ENCODE measurements around the gene CITED1. TPM values are rescaled to one million over a fixed set of nuclear protein-coding genes. Genes with fewer than 3 reads are reported as not detected.

CITED1 gene
- total RNA-seq, 1 experiment from 2014 or later, result 1.8 TPM

- H4K20me1 ChIP-seq (ENCODE audit: low read length), result no peaks in the 10 kb centered on the region
- no peaks in the 10 kb centered on the region for H3K36me3 ChIP-seq (ENCODE audit: low read depth, low read length)
- no TSS peak for BruUV-seq (replicated peaks)
- ChIA-PET POLR2A (ENCODE audit: unreplicated experiment) (no interaction called here), CTCF (no interaction called here)
- intact Hi-C loops (cut with micrococcal nuclease), result no loop called here
- H3K9me3 ChIP-seq (ENCODE audit: low read length), result no peaks in the 10 kb centered on the region
- H3K4me2 ChIP-seq (ENCODE audit: low read length), result no peak overlapping the region
- peaks cover 9% of the 10 kb centered on the region for H3K4me1 ChIP-seq (ENCODE audit: insufficient read depth, low read length)
- H3K27me3 ChIP-seq (ENCODE audit: low read length), result no peaks in the 10 kb centered on the region
- H3K27ac ChIP-seq (ENCODE audit: low read length), result no peak overlapping the region
- no peaks in the 10 kb centered on the region for H3F3A ChIP-seq (ENCODE audit: low read length, unreplicated experiment)
- H3K4me3 ChIP-seq (ENCODE audit: low read length), result no peak overlapping the region
- no peaks in the 10 kb centered on the region for H3K79me2 ChIP-seq (ENCODE audit: low read length)
- TF ChIP-seq EZH2phosphoT487 (IDR thresholded peaks at IDR 0.05; ENCODE audit: borderline replicate concordance, low read length) (no peak), CTCF (conservative IDR thresholded peaks at IDR 0.05; ENCODE audit: low read depth, low read length) (no peak), EZH2 (IDR thresholded peaks at IDR 0.05; ENCODE audit: low read length, unreplicated experiment) (no peak)
- DNase-seq (no peak), ATAC-seq (no peak)
- H3K9ac ChIP-seq (ENCODE audit: low read length), result no peak overlapping the region
- H3K9me2 ChIP-seq (replicated peaks; ENCODE audit: low read length), result no peaks in the 10 kb centered on the region
- no peak overlapping the region for H2AFZ ChIP-seq (ENCODE audit: low read length)
Measured at GRCh38 chrX:72262077-72262476, 43.6 kb downstream of the CITED1 start.

GRCh38 chrX:72260448-72260847, 45.3 kb downstream of the CITED1 start:
- no peak overlapping the region for H2AFZ ChIP-seq (ENCODE audit: low read length)
- H3K27ac ChIP-seq (ENCODE audit: low read length), result no peak overlapping the region
- no peaks in the 10 kb centered on the region for H3K9me3 ChIP-seq (ENCODE audit: low read length)
- no peak overlapping the region for H3K9ac ChIP-seq (ENCODE audit: low read length)
- H3K4me2 ChIP-seq (ENCODE audit: low read length), result no peak overlapping the region
- H3F3A ChIP-seq (ENCODE audit: low read length, unreplicated experiment), result no peaks in the 10 kb centered on the region
- no peaks in the 10 kb centered on the region for H3K79me2 ChIP-seq (ENCODE audit: low read length)
- no peak for ATAC-seq
- ChIA-PET CTCF (interaction anchor here (0.6 kb wide), 1 partner anchor 16 kb away, joined by 3 read pairs; no protein-coding TSS in a partner anchor), POLR2A (ENCODE audit: unreplicated experiment) (no interaction called here)
- intact Hi-C loops (cut with micrococcal nuclease), result no loop called here
- DNase-seq, result no peak
- no peaks in the 10 kb centered on the region for H3K36me3 ChIP-seq (ENCODE audit: low read depth, low read length)
- peaks cover 9% of the 10 kb centered on the region for H3K4me1 ChIP-seq (ENCODE audit: insufficient read depth, low read length)
- H3K9me2 ChIP-seq (replicated peaks; ENCODE audit: low read length), result no peaks in the 10 kb centered on the region
- no peaks in the 10 kb centered on the region for H4K20me1 ChIP-seq (ENCODE audit: low read length)
- H3K4me3 ChIP-seq (ENCODE audit: low read length), result no peak overlapping the region
- no peaks in the 10 kb centered on the region for H3K27me3 ChIP-seq (ENCODE audit: low read length)
- TF ChIP-seq EZH2phosphoT487 (IDR thresholded peaks at IDR 0.05; ENCODE audit: borderline replicate concordance, low read length), result no peak
- TF ChIP-seq CTCF (conservative IDR thresholded peaks at IDR 0.05; ENCODE audit: low read depth, low read length), result no peak
- no peak for TF ChIP-seq EZH2 (IDR thresholded peaks at IDR 0.05; ENCODE audit: low read length, unreplicated experiment)
- BruUV-seq (replicated peaks), result no TSS peak

GRCh38 chrX:72258174-72258573, 47.5 kb downstream of the CITED1 start:
- Histone ChIP-seq H3K4me1 (ENCODE audit: insufficient read depth, low read length) (peaks cover 9% of the 10 kb centered on the region), H4K20me1 (ENCODE audit: low read length) (no peaks in the 10 kb centered on the region), H3K9me3 (ENCODE audit: low read length) (no peaks in the 10 kb centered on the region), H3K79me2 (ENCODE audit: low read length) (no peaks in the 10 kb centered on the region), H3K9ac (ENCODE audit: low read length) (no peak overlapping the region), H3K4me2 (ENCODE audit: low read length) (no peak overlapping the region), H3K9me2 (replicated peaks; ENCODE audit: low read length) (no peaks in the 10 kb centered on the region), H2AFZ (ENCODE audit: low read length) (0 out of 2 replicates have a peak overlapping the region, but pooled peaks have one; percentile 18), H3K27me3 (ENCODE audit: low read length) (no peaks in the 10 kb centered on the region), H3K4me3 (ENCODE audit: low read length) (no peak overlapping the region), H3F3A (ENCODE audit: low read length, unreplicated experiment) (no peaks in the 10 kb centered on the region), H3K27ac (ENCODE audit: low read length) (no peak overlapping the region), H3K36me3 (ENCODE audit: low read depth, low read length) (no peaks in the 10 kb centered on the region)
- TF ChIP-seq CTCF (conservative IDR thresholded peaks at IDR 0.05; ENCODE audit: low read depth, low read length), result no peak
- TF ChIP-seq EZH2 (IDR thresholded peaks at IDR 0.05; ENCODE audit: low read length, unreplicated experiment), result no peak
- TF ChIP-seq EZH2phosphoT487 (IDR thresholded peaks at IDR 0.05; ENCODE audit: borderline replicate concordance, low read length), result no peak
- POLR2A ChIA-PET (ENCODE audit: unreplicated experiment), result no interaction called here
- intact Hi-C loops (cut with micrococcal nuclease), result no loop called here
- no TSS peak for BruUV-seq (replicated peaks)
- ATAC-seq (peak; percentile 64), DNase-seq (peak; percentile 50)
- CTCF ChIA-PET, result no interaction called here

Measured in PC-3 (cell line).